Type B pancreatic cell (in vitro differentiated cells): ENCODE data around the gene IFNA2. TPM values are rescaled to one million over a fixed set of nuclear protein-coding genes. Genes with fewer than 3 reads are reported as not detected.

Experiments
- DNase-seq: peaks from one replicate; pipeline ENCODE4 v3.0.0; 2021; ENCODE audit warnings: mixed read lengths; ENCODE audit not compliant: unreplicated experiment; ENCODE audit errors: extremely low spot score
- H3K27ac Mint-ChIP-seq: 2 replicates; pipeline ENCODE4 v1.8.0; 2021; ENCODE audit warnings: mild to moderate bottlenecking, mixed read lengths
- H3K27me3 Mint-ChIP-seq: 2 replicates; pipeline ENCODE4 v1.8.0; 2021; ENCODE audit warnings: mixed read lengths
- H3K36me3 Mint-ChIP-seq: 2 replicates; pipeline ENCODE4 v1.8.0; 2021; ENCODE audit warnings: mixed read lengths
- H3K4me1 Mint-ChIP-seq: one replicate; pipeline ENCODE4 v1.8.0; 2021; ENCODE audit warnings: mixed read lengths; ENCODE audit not compliant: unreplicated experiment
- H3K4me3 Mint-ChIP-seq: 2 replicates; pipeline ENCODE4 v1.8.0; 2021; ENCODE audit warnings: mild to moderate bottlenecking, mixed read lengths
- H3K9me3 Mint-ChIP-seq: 2 replicates; pipeline ENCODE4 v1.8.0; 2021; ENCODE audit warnings: mixed read lengths
- total RNA-seq: library from RNA; stranded (reverse); gene quantifications from 2 replicates; pipeline ENCODE4 v1.2.1, GENCODE V29; 2021; ENCODE audit warnings: low replicate concordance
- TF ChIP-seq, protein P1 (sequence below): fragments of 200-600 bp; sonication (generic); conservative IDR thresholded peaks from 2 replicates; pipeline ENCODE4 v1.5.0; 2021; ENCODE audit warnings: antibody characterized with exemption, mild to moderate bottlenecking

The IFNA2 gene
- total RNA-seq, 1 donor from 2014 or later: not detected

- TF ChIP-seq, protein P1, sequence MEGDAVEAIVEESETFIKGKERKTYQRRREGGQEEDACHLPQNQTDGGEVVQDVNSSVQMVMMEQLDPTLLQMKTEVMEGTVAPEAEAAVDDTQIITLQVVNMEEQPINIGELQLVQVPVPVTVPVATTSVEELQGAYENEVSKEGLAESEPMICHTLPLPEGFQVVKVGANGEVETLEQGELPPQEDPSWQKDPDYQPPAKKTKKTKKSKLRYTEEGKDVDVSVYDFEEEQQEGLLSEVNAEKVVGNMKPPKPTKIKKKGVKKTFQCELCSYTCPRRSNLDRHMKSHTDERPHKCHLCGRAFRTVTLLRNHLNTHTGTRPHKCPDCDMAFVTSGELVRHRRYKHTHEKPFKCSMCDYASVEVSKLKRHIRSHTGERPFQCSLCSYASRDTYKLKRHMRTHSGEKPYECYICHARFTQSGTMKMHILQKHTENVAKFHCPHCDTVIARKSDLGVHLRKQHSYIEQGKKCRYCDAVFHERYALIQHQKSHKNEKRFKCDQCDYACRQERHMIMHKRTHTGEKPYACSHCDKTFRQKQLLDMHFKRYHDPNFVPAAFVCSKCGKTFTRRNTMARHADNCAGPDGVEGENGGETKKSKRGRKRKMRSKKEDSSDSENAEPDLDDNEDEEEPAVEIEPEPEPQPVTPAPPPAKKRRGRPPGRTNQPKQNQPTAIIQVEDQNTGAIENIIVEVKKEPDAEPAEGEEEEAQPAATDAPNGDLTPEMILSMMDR: no peak
- Mint-ChIP-seq H3K27me3 (peaks cover 5% of the 10 kb centered on the region), H3K4me3 (no peak overlapping the region), H3K9me3 (no peaks in the 10 kb centered on the region), H3K36me3 (no peaks in the 10 kb centered on the region), H3K4me1 (no peaks in the 10 kb centered on the region), H3K27ac (no peak overlapping the region)
- DNase-seq: no peak
These were observed 30.5 kb upstream of the IFNA2 start for GRCh38 chr9:21415493-21416267.

GRCh38 chr9:21414220-21414940 lies 29.2 kb upstream of the IFNA2 start:
- Mint-ChIP-seq H3K4me1 (no peaks in the 10 kb centered on the region), H3K27ac (no peak overlapping the region)
- no peak for DNase-seq

GRCh38 chr9:21413624-21414023 lies 28.4 kb upstream of the IFNA2 start:
- no peaks in the 10 kb centered on the region for H3K4me1 Mint-ChIP-seq
- no peak for DNase-seq
- H3K4me3 Mint-ChIP-seq: no peak overlapping the region
- no peaks in the 10 kb centered on the region for H3K36me3 Mint-ChIP-seq
- TF ChIP-seq, protein P1: no peak
- H3K27me3 Mint-ChIP-seq: peaks cover 7% of the 10 kb centered on the region
- H3K27ac Mint-ChIP-seq: no peak overlapping the region
- no peaks in the 10 kb centered on the region for H3K9me3 Mint-ChIP-seq

More at GRCh38 chr9:21414220-21414940, 29.2 kb upstream of the IFNA2 start:
- H3K36me3 Mint-ChIP-seq: no peaks in the 10 kb centered on the region
- H3K4me3 Mint-ChIP-seq: no peak overlapping the region
- H3K9me3 Mint-ChIP-seq: no peaks in the 10 kb centered on the region
- TF ChIP-seq, protein P1: no peak
- peaks cover 6% of the 10 kb centered on the region for H3K27me3 Mint-ChIP-seq

DNA sequence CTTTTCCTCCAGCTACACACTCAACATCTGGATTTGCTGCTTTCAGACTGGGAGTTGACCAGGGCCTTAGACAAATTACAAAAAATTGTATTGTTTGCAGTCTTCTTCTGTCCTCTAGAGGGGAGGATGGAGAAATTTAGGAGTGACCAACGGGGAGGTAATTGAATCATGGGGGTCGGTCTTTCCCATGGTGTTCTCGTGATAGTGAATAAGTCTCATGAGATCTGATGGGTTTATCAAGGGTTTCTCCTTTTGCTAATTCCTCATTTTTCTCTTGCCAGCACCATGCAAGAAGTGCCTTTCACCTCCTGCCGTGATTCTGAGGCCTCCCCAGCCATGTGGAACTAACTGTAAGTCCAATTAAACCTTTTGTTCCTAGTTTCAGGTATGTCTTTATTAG lies 28.0 kb upstream of the IFNA2 start:
- Mint-ChIP-seq H3K4me3 (no peak overlapping the region), H3K9me3 (no peaks in the 10 kb centered on the region), H3K4me1 (no peaks in the 10 kb centered on the region), H3K27me3 (peaks cover 7% of the 10 kb centered on the region), H3K27ac (no peak overlapping the region), H3K36me3 (no peaks in the 10 kb centered on the region)
- TF ChIP-seq, protein P1: no peak
- DNase-seq: no peak

GRCh38 chr9:21412107-21412506 lies 26.9 kb upstream of the IFNA2 start:
- Mint-ChIP-seq H3K4me1 (no peaks in the 10 kb centered on the region), H3K36me3 (no peaks in the 10 kb centered on the region), H3K27me3 (peaks cover 12% of the 10 kb centered on the region), H3K27ac (no peak overlapping the region), H3K9me3 (no peaks in the 10 kb centered on the region), H3K4me3 (no peak overlapping the region)
- TF ChIP-seq, protein P1: no peak
- DNase-seq: no peak
